NB4 (cell line): ENCODE measurements around the gene ASAP2.

Experiments
- DNase-seq: peaks from one replicate; pipeline ENCODE4 v3.0.0; 2010; ENCODE audit warnings: low read depth
- H3K4me3 ChIP-seq: one replicate; pipeline ENCODE4 v1.5.1; 2011; ENCODE audit warnings: mild to moderate bottlenecking, low read depth, low read length, moderate library complexity
- MYC ChIP-seq: IDR thresholded peaks from 2 replicates; pipeline ENCODE4 v1.6.1; 2011; ENCODE audit warnings: low read depth, low read length
- POLR2A ChIP-seq: IDR thresholded peaks from 2 replicates; pipeline ENCODE4 v1.6.1; 2011; ENCODE audit warnings: mild to moderate bottlenecking; ENCODE audit not compliant: insufficient read length; ENCODE audit errors: extremely low read depth
- TF ChIP-seq, protein P1 (sequence below): IDR thresholded peaks from 2 replicates; pipeline ENCODE4 v1.6.1; 2011; ENCODE audit warnings: low read depth, low read length
- TF ChIP-seq, protein P2 (sequence below): IDR thresholded peaks from one replicate; pipeline ENCODE4 v1.5.1; 2012; ENCODE audit warnings: low read depth, low read length

The ASAP2 gene

GRCh38 chr2:9306911-9307310 lies 100.3 kb downstream of the ASAP2 start:
- TF ChIP-seq, protein P1, sequence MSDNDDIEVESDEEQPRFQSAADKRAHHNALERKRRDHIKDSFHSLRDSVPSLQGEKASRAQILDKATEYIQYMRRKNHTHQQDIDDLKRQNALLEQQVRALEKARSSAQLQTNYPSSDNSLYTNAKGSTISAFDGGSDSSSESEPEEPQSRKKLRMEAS: no peak
- TF ChIP-seq MYC (no peak), POLR2A (no peak)
- TF ChIP-seq, protein P2, sequence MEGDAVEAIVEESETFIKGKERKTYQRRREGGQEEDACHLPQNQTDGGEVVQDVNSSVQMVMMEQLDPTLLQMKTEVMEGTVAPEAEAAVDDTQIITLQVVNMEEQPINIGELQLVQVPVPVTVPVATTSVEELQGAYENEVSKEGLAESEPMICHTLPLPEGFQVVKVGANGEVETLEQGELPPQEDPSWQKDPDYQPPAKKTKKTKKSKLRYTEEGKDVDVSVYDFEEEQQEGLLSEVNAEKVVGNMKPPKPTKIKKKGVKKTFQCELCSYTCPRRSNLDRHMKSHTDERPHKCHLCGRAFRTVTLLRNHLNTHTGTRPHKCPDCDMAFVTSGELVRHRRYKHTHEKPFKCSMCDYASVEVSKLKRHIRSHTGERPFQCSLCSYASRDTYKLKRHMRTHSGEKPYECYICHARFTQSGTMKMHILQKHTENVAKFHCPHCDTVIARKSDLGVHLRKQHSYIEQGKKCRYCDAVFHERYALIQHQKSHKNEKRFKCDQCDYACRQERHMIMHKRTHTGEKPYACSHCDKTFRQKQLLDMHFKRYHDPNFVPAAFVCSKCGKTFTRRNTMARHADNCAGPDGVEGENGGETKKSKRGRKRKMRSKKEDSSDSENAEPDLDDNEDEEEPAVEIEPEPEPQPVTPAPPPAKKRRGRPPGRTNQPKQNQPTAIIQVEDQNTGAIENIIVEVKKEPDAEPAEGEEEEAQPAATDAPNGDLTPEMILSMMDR: no peak
- no peak for DNase-seq
- no peak overlapping the region for H3K4me3 ChIP-seq

GRCh38 chr2:9307535-9307934 lies 100.9 kb downstream of the ASAP2 start:
- H3K4me3 ChIP-seq: no peak overlapping the region
- DNase-seq: no peak
- TF ChIP-seq, protein P1: no peak
- TF ChIP-seq, protein P2: no peak
- TF ChIP-seq POLR2A (no peak), MYC (no peak)

DNA sequence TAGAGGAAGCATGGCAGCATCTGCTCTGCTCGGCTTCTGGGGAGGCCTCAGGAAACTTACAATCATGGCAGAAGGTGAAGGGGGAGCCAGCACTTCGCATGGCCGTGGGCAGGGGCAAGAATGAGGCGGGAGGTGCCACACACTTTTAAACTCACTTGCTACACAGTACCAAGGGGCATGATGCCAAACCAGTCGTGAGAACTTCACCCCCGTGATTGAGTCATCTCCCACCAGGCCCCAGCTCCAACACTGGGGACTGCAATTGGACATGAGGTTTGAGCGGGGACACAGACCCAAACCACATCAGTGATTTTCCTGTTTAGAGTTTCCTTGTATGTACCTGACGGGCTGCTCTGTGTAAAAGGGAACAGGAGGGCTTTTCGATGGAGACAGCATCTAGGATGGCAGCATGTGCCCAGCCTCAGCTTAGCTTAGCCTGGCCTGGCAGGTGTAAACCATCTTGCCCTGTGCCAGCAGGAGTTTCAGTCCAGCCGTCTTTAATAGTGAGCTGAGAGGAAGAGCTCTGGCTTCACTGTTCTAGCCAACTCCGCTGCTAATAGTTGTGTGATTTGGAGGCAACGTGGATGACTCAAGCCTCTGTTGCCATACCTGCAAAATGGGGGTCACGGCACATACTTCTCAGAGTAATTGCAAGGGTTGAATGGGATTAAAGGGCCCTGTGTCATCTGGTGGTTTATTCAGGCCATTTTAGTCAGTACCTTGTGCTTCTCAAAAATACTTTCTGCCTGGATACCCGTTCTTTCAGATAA lies 101.8 kb downstream of the ASAP2 start:
- no peak for TF ChIP-seq MYC
- TF ChIP-seq, protein P1: no peak
- no peak for TF ChIP-seq POLR2A
- TF ChIP-seq, protein P2: no peak
- no peak for DNase-seq
- no peak overlapping the region for H3K4me3 ChIP-seq

DNA sequence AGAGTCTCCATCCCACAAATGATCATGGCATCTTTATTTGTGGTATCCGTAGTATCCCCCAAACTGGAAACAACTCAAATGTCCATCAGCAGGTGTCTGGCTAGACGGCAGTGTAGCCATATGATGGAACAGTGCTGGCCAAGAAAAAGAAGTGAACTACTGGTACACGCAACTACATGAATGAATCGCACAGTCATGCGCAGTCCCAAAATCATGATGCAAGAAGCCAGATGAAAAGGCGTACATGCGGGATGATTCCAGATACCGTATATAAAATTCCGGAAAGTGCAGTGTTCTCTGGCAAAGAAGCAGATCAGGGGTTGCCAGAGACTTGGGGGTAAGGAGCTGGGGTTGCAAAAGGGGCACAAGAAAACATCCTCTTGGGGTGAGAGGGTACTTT lies 102.5 kb downstream of the ASAP2 start:
- no peak for TF ChIP-seq MYC
- H3K4me3 ChIP-seq: no peak overlapping the region
- no peak for DNase-seq

- no peak for DNase-seq
- TF ChIP-seq POLR2A: no peak
- TF ChIP-seq, protein P2: no peak
- no peak for TF ChIP-seq MYC
- TF ChIP-seq, protein P1: no peak
- H3K4me3 ChIP-seq: no peak overlapping the region
Observed at GRCh38 chr2:9310377-9310776, 103.8 kb downstream of the ASAP2 start.

- no peak for DNase-seq
- no peak for TF ChIP-seq MYC
- TF ChIP-seq POLR2A: no peak
- TF ChIP-seq, protein P2: no peak
- TF ChIP-seq, protein P1: no peak
- no peak overlapping the region for H3K4me3 ChIP-seq
Observed at GRCh38 chr2:9310798-9311197, 104.2 kb downstream of the ASAP2 start.
